ENCODE results near the gene B3GAT2. TPM values are rescaled to one million over a fixed set of nuclear protein-coding genes. Genes with fewer than 3 reads are reported as not detected.

B3GAT2 gene
- total RNA-seq, 1 experiment from 2014 or later = 0.05 TPM

- ATAC-seq (no peak), DNase-seq (ENCODE audit: low read depth, low spot score) (no peak)
- H3K4me3 ChIP-seq (ENCODE audit: low read depth in 2 of 2, low read length in 2 of 2) = no peak overlapping the region
- H3K9me3 ChIP-seq (ENCODE audit: control insufficient read depth, insufficient read depth, low read depth, low read length) = peaks cover 10% of the 10 kb centered on the region; the same call in 1 of the 2 replicates
- ChIA-PET CTCF (no interaction called here), POLR2A (no interaction called here)
- H3K27me3 ChIP-seq (ENCODE audit: control insufficient read depth, insufficient read depth, low read length) = no peaks in the 10 kb centered on the region
- no peaks in the 10 kb centered on the region for H3K36me3 ChIP-seq (ENCODE audit: control insufficient read depth, insufficient read depth, low read length)
- BruUV-seq (replicated peaks) = no TSS peak
- TF ChIP-seq POLR2AphosphoS5 (IDR thresholded peaks at IDR 0.05; ENCODE audit: low read depth, low read length) (no peak), TCF7L2 (IDR thresholded peaks at IDR 0.05; ENCODE audit: low read depth, low read length) (no peak)
- in situ Hi-C loops (cut with HindIII; ENCODE audit: low pct_unique_long_range_greater_than_20kb, low sequenced_read_pairs) (no loop called here), intact Hi-C loops (cut with micrococcal nuclease; ENCODE audit: unreplicated experiment) (no loop called here)
- H3K4me1 ChIP-seq (ENCODE audit: control insufficient read depth, insufficient read depth, low read length) = no peaks in the 10 kb centered on the region
- H3K27ac ChIP-seq (ENCODE audit: low read length) = no peak overlapping the region
Observed at GRCh38 chr6:70844301-70844700, 112.6 kb downstream of the B3GAT2 start.

- TF ChIP-seq SIN3A (IDR thresholded peaks at IDR 0.05; ENCODE audit: borderline replicate concordance, insufficient read depth, low read depth, low read length) = no peak
- TF ChIP-seq CTCF (IDR thresholded peaks at IDR 0.05) = peak; percentile 16; the same call in 1 of the 2 replicates
- TF ChIP-seq TCF7L2 (IDR thresholded peaks at IDR 0.05; ENCODE audit: low read depth, low read length) = no peak
- Histone ChIP-seq H3K27me3 (ENCODE audit: control insufficient read depth, insufficient read depth, low read length) (no peaks in the 10 kb centered on the region), H3K9me3 (ENCODE audit: control insufficient read depth, insufficient read depth, low read depth, low read length) (peaks cover 10% of the 10 kb centered on the region; the same call in 1 of the 2 replicates), H3K36me3 (ENCODE audit: control insufficient read depth, insufficient read depth, low read length) (no peaks in the 10 kb centered on the region), H3K4me1 (ENCODE audit: control insufficient read depth, insufficient read depth, low read length) (no peaks in the 10 kb centered on the region), H3K27ac (ENCODE audit: low read length) (no peak overlapping the region), H3K4me3 (ENCODE audit: low read depth in 2 of 2, low read length in 2 of 2) (no peak overlapping the region)
- BruUV-seq (replicated peaks) = no TSS peak
- no peak for ATAC-seq
- DNase-seq (ENCODE audit: low read depth, low spot score) = no peak
- CTCF ChIA-PET = interaction anchor here (0.6 kb wide), 1 partner anchor 88 kb away, joined by 10 read pairs; no protein-coding TSS in a partner anchor
- intact Hi-C loops (cut with micrococcal nuclease; ENCODE audit: unreplicated experiment) (no loop called here), in situ Hi-C loops (cut with HindIII; ENCODE audit: low pct_unique_long_range_greater_than_20kb, low sequenced_read_pairs) (no loop called here)
- POLR2A ChIA-PET = no interaction called here
Observed at GRCh38 chr6:70843328-70843918, 113.4 kb downstream of the B3GAT2 start.

- in situ Hi-C loops (cut with HindIII; ENCODE audit: low pct_unique_long_range_greater_than_20kb, low sequenced_read_pairs) (no loop called here), intact Hi-C loops (cut with micrococcal nuclease; ENCODE audit: unreplicated experiment) (no loop called here)
- Histone ChIP-seq H3K9me3 (ENCODE audit: control insufficient read depth, insufficient read depth, low read depth, low read length) (peaks cover 5% of the 10 kb centered on the region; the same call in 1 of the 2 replicates), H3K27me3 (ENCODE audit: control insufficient read depth, insufficient read depth, low read length) (no peaks in the 10 kb centered on the region), H3K4me1 (ENCODE audit: control insufficient read depth, insufficient read depth, low read length) (no peaks in the 10 kb centered on the region), H3K4me3 (ENCODE audit: low read depth in 2 of 2, low read length in 2 of 2) (no peak overlapping the region), H3K27ac (ENCODE audit: low read length) (no peak overlapping the region), H3K36me3 (ENCODE audit: control insufficient read depth, insufficient read depth, low read length) (no peaks in the 10 kb centered on the region)
- ChIA-PET POLR2A (no interaction called here), CTCF (no interaction called here)
- BruUV-seq (replicated peaks) = no TSS peak
- no peak for TF ChIP-seq TCF7L2 (IDR thresholded peaks at IDR 0.05; ENCODE audit: low read depth, low read length)
- no peak for TF ChIP-seq CTCF (IDR thresholded peaks at IDR 0.05)
- TF ChIP-seq REST (IDR thresholded peaks at IDR 0.05; ENCODE audit: insufficient read depth in 1 of 2, low read depth in 2 of 2, low read length in 1 of 2) = no peak
- TF ChIP-seq POLR2AphosphoS5 (IDR thresholded peaks at IDR 0.05; ENCODE audit: low read depth, low read length) = no peak
- TF ChIP-seq SIN3A (IDR thresholded peaks at IDR 0.05; ENCODE audit: borderline replicate concordance, insufficient read depth, low read depth, low read length) = no peak
- DNase-seq (ENCODE audit: low read depth, low spot score) = no peak
- ATAC-seq = peak; percentile 34; the same call in 1 of the 2 replicates
Observed at GRCh38 chr6:70842541-70842940, 114.3 kb downstream of the B3GAT2 start.
